ENCODE results near the gene STRA6. TPM values are rescaled to one million over a fixed set of nuclear protein-coding genes. Genes with fewer than 3 reads are reported as not detected.

The STRA6 gene
- total RNA-seq, 1 donor from 2014 or later = 0.51 TPM

DNA sequence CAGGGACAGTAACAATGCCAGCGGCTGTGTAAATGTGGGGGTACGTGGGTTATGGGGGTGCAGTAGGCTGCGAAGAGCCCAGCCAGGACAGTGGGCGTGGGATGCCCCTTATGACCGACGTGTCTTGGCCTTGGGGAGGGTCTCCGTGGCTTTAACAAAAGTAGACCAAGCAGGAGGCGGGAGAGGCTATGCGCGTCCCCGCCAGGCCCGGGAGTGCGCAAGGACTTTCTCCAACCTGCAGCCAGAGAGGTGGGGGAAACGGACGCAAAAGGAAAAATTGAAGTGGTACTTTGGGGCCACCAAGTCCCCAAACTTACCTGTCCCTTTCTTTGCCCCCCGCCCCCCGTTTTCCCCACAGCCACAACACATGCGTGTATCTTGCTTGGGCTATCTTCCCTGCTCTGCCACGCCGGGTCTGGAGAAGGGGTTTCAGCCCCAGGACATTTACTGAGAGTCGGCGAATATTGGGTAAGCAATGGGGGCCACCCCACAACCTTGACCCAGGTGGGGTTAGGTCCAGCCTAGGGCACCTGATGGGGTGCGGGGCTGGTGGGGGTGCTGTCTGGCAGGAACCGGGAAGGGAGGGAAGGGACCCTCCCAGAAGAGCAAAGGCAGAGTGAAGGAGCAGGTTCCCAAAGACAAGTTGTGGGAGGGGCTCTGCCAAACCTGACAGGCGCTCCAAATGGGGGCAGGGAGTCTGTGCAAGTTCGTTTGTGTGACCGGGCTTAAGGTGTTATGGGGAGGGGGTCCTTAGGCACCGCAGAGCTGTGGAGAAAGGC lies 71.5 kb downstream of the STRA6 start:
- DNase-seq = no peak

GRCh38 chr15:74130155-74130848 lies 72.3 kb downstream of the STRA6 start, which contains the start of gene ISLR2:
Gene ISLR2, plus strand, starts transcription at chr15:74130586. Its CDS starts 2,169 bp downstream, at chr15:74132755.
- DNase-seq = no peak

GRCh38 chr15:74129586-74130154 lies 72.9 kb downstream of the STRA6 start:
- DNase-seq = no peak

Other genes starting within 250 kb of the STRA6 start
- gene STOML1, start 210.5 kb downstream of the STRA6 start, total RNA-seq = 19.9 and 22.3 TPM in 2 replicates
- 95.5 and 176 TPM in 2 replicates for gene PML, start 208.1 kb downstream of the STRA6 start, total RNA-seq
- not detected in 2 replicates for gene GOLGA6A, start 120.2 kb downstream of the STRA6 start, total RNA-seq
- gene ISLR2, start 72.2 kb downstream of the STRA6 start, total RNA-seq = not detected in 2 replicates
- gene ISLR, start 29.1 kb downstream of the STRA6 start, total RNA-seq = 0.17 and 0.79 TPM in 2 replicates
- gene CCDC33, start 33.5 kb upstream of the STRA6 start, total RNA-seq = 0.05 TPM in 1 of 2 replicates, not detected in the other
- gene CYP11A1, start 164.9 kb upstream of the STRA6 start, total RNA-seq = not detected in 2 replicates
- gene SEMA7A, start 231.2 kb upstream of the STRA6 start, total RNA-seq = 0.51 and 2.2 TPM in 2 replicates